NCI-H2081 (cell line): ENCODE results near the gene ITPR3.

Experiments used
- DNase-seq, 2 experiments: peaks; one replicate each; lab custom pipeline; 2025; lab: John Stamatoyannopoulos, UW

ITPR3 gene

GRCh38 chr6:33638556-33638955, 17.4 kb downstream of the ITPR3 start:
- no peak for DNase-seq

GRCh38 chr6:33639559-33639958, 18.4 kb downstream of the ITPR3 start:
- DNase-seq = no peak

DNA sequence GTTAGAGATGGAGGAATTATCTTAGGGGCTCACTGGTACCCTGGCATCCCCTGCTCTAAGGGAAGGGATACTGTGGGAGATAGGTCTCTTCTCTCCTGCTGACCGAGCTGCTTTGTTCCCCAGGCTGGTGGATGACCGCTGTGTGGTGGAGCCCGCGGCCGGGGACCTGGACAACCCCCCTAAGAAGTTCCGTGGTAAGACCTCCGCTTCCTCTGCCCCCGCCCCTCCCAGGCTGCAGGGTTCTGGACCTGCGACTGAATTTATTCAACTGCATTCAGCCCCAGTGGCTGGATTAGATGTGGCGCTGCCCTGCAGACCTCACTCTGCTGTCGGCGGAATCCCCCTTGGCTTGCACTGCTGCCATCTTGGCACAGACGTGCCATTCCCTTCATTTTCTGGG, 19.2 kb downstream of the ITPR3 start:
- no peak for DNase-seq

- DNase-seq = no peak
Observed at GRCh38 chr6:33641144-33641543, 20.0 kb downstream of the ITPR3 start.

DNA sequence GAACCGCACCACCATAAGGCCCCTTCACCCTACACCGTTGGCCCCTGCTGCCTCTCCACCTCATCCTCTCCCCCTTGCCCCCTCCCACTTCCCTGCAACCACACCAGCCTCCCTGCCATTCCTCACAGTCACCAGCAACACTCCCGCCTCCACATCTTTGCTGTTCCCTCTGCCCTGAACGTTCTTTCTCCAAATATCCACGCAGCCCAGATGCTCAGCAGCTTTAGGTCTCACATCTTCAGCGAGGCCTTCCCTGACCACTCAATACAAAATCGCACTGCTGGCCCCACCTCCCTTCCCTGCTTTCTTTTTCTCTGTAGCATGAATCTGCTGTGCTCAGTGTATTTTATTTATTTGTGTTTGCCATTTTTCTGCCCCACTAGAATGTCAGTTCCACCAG, 20.5 kb downstream of the ITPR3 start:
- DNase-seq = no peak

GRCh38 chr6:33642897-33643296, 21.8 kb downstream of the ITPR3 start:
- no peak for DNase-seq

DNA sequence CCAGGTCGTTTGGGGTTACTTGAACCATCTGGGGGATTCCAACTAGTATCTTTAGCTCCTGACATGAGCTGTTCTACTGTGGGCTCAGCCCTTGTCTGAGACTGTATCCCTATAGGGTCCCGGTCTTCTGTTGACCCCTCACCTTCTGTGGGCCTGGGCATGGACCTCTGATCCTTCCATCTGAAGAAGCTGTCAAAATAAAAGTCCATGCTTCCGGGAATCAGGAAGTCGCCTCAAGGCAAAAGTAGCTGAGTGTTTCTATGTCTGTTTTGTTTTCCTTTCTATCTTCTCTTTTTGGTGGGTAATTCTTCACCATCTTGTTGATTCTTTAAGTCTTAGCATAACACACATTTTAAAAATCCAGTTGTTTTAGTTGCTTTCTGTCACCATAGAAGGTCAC, 30.3 kb downstream of the ITPR3 start:
- DNase-seq = no peak

GRCh38 chr6:33652002-33652401, 30.9 kb downstream of the ITPR3 start:
- DNase-seq = no peak

DNA sequence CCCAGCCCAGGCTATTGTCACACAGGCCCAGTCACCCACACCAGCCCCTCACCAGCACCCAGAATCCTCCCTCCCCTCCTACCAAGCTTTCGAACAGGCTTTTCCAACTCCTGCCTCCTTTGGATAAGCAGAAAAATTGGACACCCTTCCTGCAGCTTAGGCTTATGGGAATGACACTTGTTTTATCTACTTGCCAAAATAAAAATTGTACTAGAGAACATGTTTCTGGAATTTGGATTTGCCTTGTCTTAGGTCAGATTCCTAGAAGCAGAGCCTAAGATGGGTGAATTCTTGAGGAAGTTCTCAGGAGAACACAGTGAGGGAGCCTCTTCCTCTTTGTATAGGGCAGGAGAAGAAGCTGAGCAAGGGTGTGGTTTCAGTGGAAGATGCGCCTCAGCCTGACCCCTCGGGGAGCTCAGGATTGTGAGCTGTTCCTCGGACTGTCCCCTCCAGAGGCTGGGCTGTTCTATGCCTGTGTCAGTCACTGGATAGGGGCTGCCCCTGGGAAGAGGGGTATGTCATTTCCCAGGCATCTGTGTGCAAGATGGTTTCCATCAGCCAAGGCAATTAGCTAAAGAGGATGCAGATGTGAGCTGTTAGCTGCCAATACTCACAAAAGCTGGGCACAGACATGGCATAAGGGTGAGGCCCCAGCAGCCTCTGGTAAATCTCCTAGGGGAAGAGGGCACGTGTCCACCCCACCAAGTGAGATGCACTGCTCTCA, 33.9 kb downstream of the ITPR3 start:
- no peak for DNase-seq

DNA sequence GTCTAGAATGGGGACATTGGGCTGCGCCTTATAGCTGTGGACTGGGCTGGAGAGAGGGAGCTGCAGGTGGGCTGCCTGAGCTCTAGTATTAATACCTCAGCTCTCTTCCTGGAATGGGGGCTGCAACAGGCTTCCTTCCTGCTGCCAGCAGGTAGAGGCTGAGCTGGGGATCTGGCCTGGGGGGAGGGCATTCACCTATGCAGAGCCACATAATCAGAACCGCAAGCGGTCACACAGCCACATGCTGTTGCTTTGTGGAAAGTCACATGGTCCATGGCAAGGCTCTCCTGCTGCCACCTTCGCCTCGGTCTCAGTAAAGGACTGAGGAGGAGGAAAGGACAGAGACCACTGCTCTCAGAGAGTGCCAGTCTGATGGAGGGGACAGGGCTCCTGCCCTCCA, 35.7 kb downstream of the ITPR3 start:
- no peak for DNase-seq

GRCh38 chr6:33658982-33659689, 38.0 kb downstream of the ITPR3 start:
- DNase-seq = no peak

DNA sequence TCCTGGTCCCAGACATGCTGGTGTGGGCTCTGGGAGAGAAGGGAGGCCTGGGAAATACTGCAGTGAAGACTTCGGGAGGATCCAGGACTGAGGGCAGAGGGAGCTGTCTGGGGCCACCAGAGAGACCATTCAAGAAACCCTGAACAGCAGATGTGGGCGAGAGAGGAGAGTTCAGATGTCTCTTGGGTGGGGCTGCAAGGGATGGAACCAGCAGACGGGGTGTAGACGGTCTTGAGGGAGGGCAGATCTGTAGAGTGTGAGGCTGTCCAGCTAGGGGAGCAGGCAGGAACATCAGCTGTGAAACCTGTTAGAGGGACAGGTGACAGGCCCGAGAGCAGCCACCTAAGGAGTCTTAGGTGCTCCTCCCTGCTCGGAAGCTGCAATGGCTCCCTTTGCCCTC, 38.9 kb downstream of the ITPR3 start:
- DNase-seq = no peak

- peak; percentile 14 to 48 for DNase-seq
Observed at GRCh38 chr6:33661106-33661838, 40.1 kb downstream of the ITPR3 start.

- DNase-seq = no peak
Observed at GRCh38 chr6:33662318-33662717, 41.2 kb downstream of the ITPR3 start.

DNA sequence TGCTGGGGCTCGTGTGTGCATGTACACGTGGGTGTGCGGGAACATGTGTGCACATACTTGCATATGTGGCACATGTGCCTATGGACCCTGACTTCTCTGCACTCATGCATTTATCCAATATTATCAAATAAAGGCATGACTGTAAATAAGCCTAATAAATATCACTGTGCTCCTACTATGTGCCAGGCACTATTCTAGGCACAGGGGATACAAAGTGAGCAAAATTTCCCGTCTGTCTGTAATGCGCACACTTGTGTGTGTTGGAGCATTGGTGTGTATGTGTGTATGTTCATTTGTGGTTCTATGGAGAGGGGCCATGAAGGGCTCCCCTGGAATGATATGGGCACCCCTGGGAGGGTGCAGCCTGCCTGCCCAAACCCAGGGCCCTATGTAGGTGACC, 41.9 kb downstream of the ITPR3 start:
- no peak for DNase-seq

GRCh38 chr6:33663727-33664449, 42.8 kb downstream of the ITPR3 start:
- DNase-seq = no peak

DNA sequence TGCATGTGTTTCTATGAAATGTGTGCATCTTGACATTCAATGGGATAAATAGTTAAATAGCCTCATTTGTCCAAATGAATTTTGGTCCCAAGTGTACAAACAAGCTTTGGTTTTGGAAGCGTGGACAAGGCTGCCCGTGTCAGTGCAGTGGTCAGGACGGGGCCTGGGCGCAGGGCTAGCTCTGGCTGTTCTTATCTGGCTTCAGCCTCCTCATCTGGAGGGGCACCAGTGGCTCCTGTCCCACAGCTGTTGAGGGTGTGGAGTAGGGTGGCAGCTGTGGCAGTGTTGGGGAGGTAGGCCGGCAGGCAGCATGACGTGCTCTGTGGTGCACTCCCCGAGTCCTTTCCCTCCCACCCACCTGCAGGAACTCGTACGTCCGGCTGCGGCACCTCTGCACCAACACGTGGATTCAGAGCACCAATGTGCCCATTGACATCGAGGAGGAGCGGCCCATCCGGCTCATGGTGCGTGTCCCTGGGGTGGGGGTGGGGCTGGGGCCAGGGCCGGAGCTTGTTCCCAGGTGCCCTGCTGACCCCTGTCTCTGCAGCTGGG, 43.5 kb downstream of the ITPR3 start:
- DNase-seq = no peak

DNA sequence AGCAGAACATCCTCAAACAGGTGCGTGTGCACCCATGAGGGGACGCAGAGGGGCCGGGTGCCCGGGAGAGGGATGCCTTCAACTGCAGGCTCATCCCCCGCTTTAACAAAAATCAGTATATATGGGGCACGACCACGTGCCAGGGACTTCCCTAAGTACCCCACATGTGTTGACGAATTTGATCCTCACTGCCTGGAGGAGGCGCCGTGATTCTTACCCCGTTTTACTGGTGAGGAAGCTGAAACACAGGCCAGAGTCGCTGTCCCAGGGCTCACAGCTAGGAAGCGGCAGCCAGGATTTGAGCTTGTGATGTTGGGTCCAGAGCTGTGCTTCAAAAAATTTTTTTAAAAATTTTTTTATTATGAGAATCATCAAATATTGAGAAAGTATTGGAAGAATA, 44.8 kb downstream of the ITPR3 start:
- no peak for DNase-seq

- DNase-seq = no peak
Observed at GRCh38 chr6:33667072-33667471, 46.0 kb downstream of the ITPR3 start.

- DNase-seq = no peak
Observed at GRCh38 chr6:33667776-33668175, 46.7 kb downstream of the ITPR3 start.

DNA sequence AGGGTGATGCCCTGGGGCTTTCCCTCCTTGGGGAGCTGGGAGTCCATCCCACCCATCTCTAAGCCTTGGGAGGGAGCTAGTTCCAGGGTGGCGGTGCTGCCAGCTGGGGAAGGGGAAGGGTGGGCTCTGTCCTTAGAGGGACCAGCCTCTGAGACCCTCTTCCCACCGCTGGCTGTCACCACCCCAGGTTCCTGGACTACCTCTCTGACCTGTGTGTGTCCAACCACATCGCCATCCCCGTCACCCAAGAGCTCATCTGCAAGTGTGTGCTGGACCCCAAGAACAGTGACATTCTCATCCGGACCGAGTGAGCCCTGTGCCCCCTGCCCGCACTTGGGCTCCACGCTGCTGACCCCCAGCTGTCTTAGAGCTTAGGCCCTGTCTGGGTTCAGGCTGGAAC, 47.2 kb downstream of the ITPR3 start:
- no peak for DNase-seq

GRCh38 chr6:33668914-33669313, 47.8 kb downstream of the ITPR3 start:
- DNase-seq = peak in 1 of 2 experiments; percentile 4
